Measurements from ENCODE around the gene DHRS2. TPM values are rescaled to one million over a fixed set of nuclear protein-coding genes. Genes with fewer than 3 reads are reported as not detected.

Gene DHRS2
- total and polyA plus RNA-seq, 10 of the 15 experiments (the other 5 are each of a cell fraction or from before 2014, with no cell fraction given), result 0.09 to 1.8 (median 0.73) TPM; not detected in 1

DNA sequence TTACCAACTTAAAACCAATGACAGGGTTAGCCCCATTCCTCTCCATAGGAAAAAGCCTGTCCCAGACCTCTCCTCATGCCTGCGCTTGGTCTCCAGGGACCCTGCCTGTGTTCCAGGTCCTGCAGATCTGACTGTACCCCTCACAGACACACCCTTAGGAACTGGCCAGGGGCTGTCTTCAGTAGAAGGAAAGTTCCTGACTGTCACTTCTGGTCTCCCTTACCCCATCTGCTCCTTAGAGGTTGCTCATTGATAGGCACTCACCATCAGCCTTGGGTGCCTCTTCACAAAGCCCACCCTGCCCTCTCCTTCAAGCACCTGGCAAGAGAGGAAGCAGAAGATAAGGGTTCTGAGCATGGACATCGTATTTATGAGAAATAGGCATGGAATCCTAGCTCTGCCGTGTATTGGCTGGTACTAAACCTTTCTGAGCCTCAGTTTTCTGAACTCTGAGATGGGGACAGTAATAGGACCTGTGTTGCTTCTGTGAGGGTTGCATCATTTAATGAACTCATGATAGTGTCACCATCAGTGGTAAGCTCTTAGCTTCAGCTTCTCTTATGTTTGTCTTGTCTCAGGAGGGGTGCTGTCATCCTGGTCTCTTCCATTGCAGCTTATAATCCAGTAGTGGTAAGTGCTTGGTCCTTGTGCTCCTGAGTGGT, 7.5 kb downstream of the DHRS2 start:
- ChIA-PET POLR2A (no interaction called here), SMC1A (ENCODE audit: uncharacterized antibody, unreplicated experiment) (interaction anchor here (1.2 kb wide), 1 partner anchor 11 kb away, joined by 3 read pairs; no protein-coding TSS in a partner anchor), CTCF (interaction anchor here (3.7 kb wide), 1 partner anchor 12 kb away, joined by 28 read pairs; no protein-coding TSS in a partner anchor), RAD21 (ENCODE audit: unreplicated experiment) (no interaction called here)
- WGBS (ENCODE audit: insufficient coverage, insufficient replicate concordance, low lambda C conversion rate, missing lambda C conversion rate), result 38% methylated on average over 3 of the region's 3 CpGs
- DNase-seq (ENCODE audit: low read depth, low spot score) (no peak), FAIRE-seq (no peak), ATAC-seq (no peak)
- H3K9me3 ChIP-seq (replicated peaks; ENCODE audit: control insufficient read depth, insufficient read depth, low read length), result no peaks in the 10 kb centered on the region
- no peaks in the 10 kb centered on the region for H3K27me3 ChIP-seq (replicated peaks in 1 of 2; ENCODE audit: control insufficient read depth in 2 of 2, insufficient read depth in 2 of 2, low read length in 1 of 2)
- intact Hi-C loops (cut with micrococcal nuclease; ENCODE audit: unreplicated experiment), result no loop called here
- BruUV-seq (replicated peaks), result no TSS peak
- in situ Hi-C loops (cut with MboI), result no loop called here
- H3K36me3 ChIP-seq (ENCODE audit: control insufficient read depth in 2 of 2, insufficient read depth in 2 of 2, low read length in 1 of 2), result no peaks in the 10 kb centered on the region
- no peak overlapping the region for H3K4me2 ChIP-seq (ENCODE audit: control insufficient read depth, insufficient read depth)
- no peak overlapping the region for H3K9ac ChIP-seq (ENCODE audit: control insufficient read depth, insufficient read depth, low read length)
- TF ChIP-seq, protein P1, sequence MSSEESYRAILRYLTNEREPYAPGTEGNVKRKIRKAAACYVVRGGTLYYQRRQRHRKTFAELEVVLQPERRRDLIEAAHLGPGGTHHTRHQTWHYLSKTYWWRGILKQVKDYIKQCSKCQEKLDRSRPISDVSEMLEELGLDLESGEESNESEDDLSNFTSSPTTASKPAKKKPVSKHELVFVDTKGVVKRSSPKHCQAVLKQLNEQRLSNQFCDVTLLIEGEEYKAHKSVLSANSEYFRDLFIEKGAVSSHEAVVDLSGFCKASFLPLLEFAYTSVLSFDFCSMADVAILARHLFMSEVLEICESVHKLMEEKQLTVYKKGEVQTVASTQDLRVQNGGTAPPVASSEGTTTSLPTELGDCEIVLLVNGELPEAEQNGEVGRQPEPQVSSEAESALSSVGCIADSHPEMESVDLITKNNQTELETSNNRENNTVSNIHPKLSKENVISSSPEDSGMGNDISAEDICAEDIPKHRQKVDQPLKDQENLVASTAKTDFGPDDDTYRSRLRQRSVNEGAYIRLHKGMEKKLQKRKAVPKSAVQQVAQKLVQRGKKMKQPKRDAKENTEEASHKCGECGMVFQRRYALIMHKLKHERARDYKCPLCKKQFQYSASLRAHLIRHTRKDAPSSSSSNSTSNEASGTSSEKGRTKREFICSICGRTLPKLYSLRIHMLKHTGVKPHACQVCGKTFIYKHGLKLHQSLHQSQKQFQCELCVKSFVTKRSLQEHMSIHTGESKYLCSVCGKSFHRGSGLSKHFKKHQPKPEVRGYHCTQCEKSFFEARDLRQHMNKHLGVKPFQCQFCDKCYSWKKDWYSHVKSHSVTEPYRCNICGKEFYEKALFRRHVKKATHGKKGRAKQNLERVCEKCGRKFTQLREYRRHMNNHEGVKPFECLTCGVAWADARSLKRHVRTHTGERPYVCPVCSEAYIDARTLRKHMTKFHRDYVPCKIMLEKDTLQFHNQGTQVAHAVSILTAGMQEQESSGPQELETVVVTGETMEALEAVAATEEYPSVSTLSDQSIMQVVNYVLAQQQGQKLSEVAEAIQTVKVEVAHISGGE (CRISPR knock-in tag; IDR thresholded peaks at IDR 0.05), result no peak
- TF ChIP-seq, protein P2, sequence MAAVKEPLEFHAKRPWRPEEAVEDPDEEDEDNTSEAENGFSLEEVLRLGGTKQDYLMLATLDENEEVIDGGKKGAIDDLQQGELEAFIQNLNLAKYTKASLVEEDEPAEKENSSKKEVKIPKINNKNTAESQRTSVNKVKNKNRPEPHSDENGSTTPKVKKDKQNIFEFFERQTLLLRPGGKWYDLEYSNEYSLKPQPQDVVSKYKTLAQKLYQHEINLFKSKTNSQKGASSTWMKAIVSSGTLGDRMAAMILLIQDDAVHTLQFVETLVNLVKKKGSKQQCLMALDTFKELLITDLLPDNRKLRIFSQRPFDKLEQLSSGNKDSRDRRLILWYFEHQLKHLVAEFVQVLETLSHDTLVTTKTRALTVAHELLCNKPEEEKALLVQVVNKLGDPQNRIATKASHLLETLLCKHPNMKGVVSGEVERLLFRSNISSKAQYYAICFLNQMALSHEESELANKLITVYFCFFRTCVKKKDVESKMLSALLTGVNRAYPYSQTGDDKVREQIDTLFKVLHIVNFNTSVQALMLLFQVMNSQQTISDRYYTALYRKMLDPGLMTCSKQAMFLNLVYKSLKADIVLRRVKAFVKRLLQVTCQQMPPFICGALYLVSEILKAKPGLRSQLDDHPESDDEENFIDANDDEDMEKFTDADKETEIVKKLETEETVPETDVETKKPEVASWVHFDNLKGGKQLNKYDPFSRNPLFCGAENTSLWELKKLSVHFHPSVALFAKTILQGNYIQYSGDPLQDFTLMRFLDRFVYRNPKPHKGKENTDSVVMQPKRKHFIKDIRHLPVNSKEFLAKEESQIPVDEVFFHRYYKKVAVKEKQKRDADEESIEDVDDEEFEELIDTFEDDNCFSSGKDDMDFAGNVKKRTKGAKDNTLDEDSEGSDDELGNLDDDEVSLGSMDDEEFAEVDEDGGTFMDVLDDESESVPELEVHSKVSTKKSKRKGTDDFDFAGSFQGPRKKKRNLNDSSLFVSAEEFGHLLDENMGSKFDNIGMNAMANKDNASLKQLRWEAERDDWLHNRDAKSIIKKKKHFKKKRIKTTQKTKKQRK (IDR thresholded peaks at IDR 0.05; ENCODE audit: low read depth, low read length), result no peak
- TF ChIP-seq NRF1 (conservative IDR thresholded peaks at IDR 0.05; ENCODE audit: low read depth, low read length) (no peak), NFXL1 (IDR thresholded peaks at IDR 0.05; ENCODE audit: borderline replicate concordance) (no peak), POLR2A (IDR thresholded peaks at IDR 0.05; ENCODE audit: low read depth, low read length) (no peak), MYC (IDR thresholded peaks at IDR 0.05; ENCODE audit: insufficient read depth, insufficient read length, insufficient replicate concordance, low read length, severe bottlenecking) (no peak), YY1 (IDR thresholded peaks at IDR 0.05; ENCODE audit: low read depth, low read length) (no peak)
- TF ChIP-seq, protein P3, sequence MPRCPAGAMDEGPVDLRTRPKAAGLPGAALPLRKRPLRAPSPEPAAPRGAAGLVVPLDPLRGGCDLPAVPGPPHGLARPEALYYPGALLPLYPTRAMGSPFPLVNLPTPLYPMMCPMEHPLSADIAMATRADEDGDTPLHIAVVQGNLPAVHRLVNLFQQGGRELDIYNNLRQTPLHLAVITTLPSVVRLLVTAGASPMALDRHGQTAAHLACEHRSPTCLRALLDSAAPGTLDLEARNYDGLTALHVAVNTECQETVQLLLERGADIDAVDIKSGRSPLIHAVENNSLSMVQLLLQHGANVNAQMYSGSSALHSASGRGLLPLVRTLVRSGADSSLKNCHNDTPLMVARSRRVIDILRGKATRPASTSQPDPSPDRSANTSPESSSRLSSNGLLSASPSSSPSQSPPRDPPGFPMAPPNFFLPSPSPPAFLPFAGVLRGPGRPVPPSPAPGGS (IDR thresholded peaks at IDR 0.05; ENCODE audit: borderline replicate concordance, insufficient read depth, low read depth, low read length, poor library complexity, severe bottlenecking), result no peak
- H3K4me1 ChIP-seq (ENCODE audit: control insufficient read depth, insufficient read depth, low read length), result no peaks in the 10 kb centered on the region
- no peaks in the 10 kb centered on the region for H3K79me2 ChIP-seq (ENCODE audit: control insufficient read depth, insufficient read depth, low read length)
- no peaks in the 10 kb centered on the region for H4K20me1 ChIP-seq (ENCODE audit: control insufficient read depth, insufficient read depth)
- no peak overlapping the region for H3K4me3 ChIP-seq
- H3K27ac ChIP-seq (ENCODE audit: control insufficient read depth, insufficient read depth), result no peak overlapping the region
- no peak overlapping the region for H2AFZ ChIP-seq (ENCODE audit: control insufficient read depth, low read depth, low read length)

All from GM12878 (cell line).